Smooth muscle cell (in vitro differentiated cells): ENCODE results near the gene TNFSF13B. TPM values are rescaled to one million over a fixed set of nuclear protein-coding genes. Genes with fewer than 3 reads are reported as not detected.

Experiments used
- DNase-seq: peaks from one replicate; lab custom pipeline; 2025; ENCODE audit not compliant: unreplicated experiment; lab: John Stamatoyannopoulos, UW
- H2AFZ ChIP-seq: fragments of 200-600 bp; sonication (generic); 2 replicates; pipeline ENCODE4 v1.6.0; 2016; ENCODE audit warnings: antibody characterized with exemption, low read depth, mild to moderate bottlenecking
- H3F3A ChIP-seq: fragments of 200-600 bp; sonication (generic); 2 replicates; pipeline ENCODE4 v1.6.0; 2017; ENCODE audit warnings: antibody characterized with exemption, low read depth
- H3K27ac ChIP-seq: fragments of 200-600 bp; sonication (generic); 2 replicates; pipeline ENCODE4 v1.5.1; 2016; ENCODE audit warnings: low read depth, mild to moderate bottlenecking
- H3K27me3 ChIP-seq: fragments of 200-600 bp; sonication (generic); 2 replicates; pipeline ENCODE4 v1.6.1; 2016; ENCODE audit warnings: low read depth, mild to moderate bottlenecking
- H3K36me3 ChIP-seq: fragments of 200-600 bp; sonication (generic); 2 replicates; pipeline ENCODE4 v1.5.1; 2016; ENCODE audit warnings: low read depth
- H3K4me1 ChIP-seq: fragments of 200-600 bp; sonication (generic); 2 replicates; pipeline ENCODE4 v1.5.1; 2016; ENCODE audit warnings: low read depth
- H3K4me2 ChIP-seq: fragments of 200-600 bp; sonication (generic); 2 replicates; pipeline ENCODE4 v1.6.0; 2016; ENCODE audit warnings: mild to moderate bottlenecking
- H3K4me3 ChIP-seq: fragments of 200-600 bp; sonication (generic); 2 replicates; pipeline ENCODE4 v1.5.1; 2016; ENCODE audit warnings: mild to moderate bottlenecking
- H3K79me2 ChIP-seq: fragments of 200-600 bp; sonication (generic); 2 replicates; pipeline ENCODE4 v1.6.0; 2016; ENCODE audit warnings: low read depth, mild to moderate bottlenecking
- H3K9ac ChIP-seq: fragments of 200-600 bp; sonication (generic); 2 replicates; pipeline ENCODE4 v1.6.0; 2016; ENCODE audit warnings: low read depth
- H3K9me3 ChIP-seq: fragments of 200-600 bp; sonication (generic); replicated peaks from 2 replicates; pipeline ENCODE4 v1.5.1; 2016; ENCODE audit warnings: low read depth
- H4K20me1 ChIP-seq: fragments of 200-600 bp; sonication (generic); 2 replicates; pipeline ENCODE4 v1.6.0; 2016; ENCODE audit warnings: low read depth
- CTCF ChIP-seq: fragments of 200-600 bp; sonication (generic); IDR thresholded peaks from 2 replicates; pipeline ENCODE4 v1.5.1; 2017; ENCODE audit warnings: borderline replicate concordance, mild to moderate bottlenecking, antibody characterized with exemption; ENCODE audit not compliant: insufficient read depth, poor library complexity, severe bottlenecking
- WGBS: methylation state at CpG from one replicate; pipeline ENCODE4 v1.1.7; 2016; ENCODE audit warnings: low lambda C conversion rate; 5-methylcytosine and 5-hydroxymethylcytosine counted together
- polyA plus RNA-seq: library from polyadenylated mRNA; unstranded; fragments of >200 nt; fragmentation: Nextera tagmentation; extraction: Ambion mirVana; gene quantifications from 2 replicates; pipeline ENCODE4 v1.2.1, GENCODE V29; 2016
- total RNA-seq: library from RNA; depleted of rRNA; stranded (reverse); fragments of >200 nt; gene quantifications from 2 replicates; pipeline ENCODE4 v1.2.3, GENCODE V29; 2014

The TNFSF13B gene
- total and polyA plus RNA-seq, 2 experiments from 2014 or later = 0.58 to 1.1 TPM

GRCh38 chr13:108322206-108322824 is 52.8 kb downstream of the TNFSF13B start:
- Histone ChIP-seq H4K20me1 (no peaks in the 10 kb centered on the region), H3K4me2 (no peak overlapping the region), H2AFZ (no peak overlapping the region), H3K9me3 (no peaks in the 10 kb centered on the region), H3F3A (no peaks in the 10 kb centered on the region), H3K9ac (no peak overlapping the region), H3K27ac (no peak overlapping the region), H3K27me3 (peaks cover 3% of the 10 kb centered on the region), H3K4me1 (no peaks in the 10 kb centered on the region), H3K36me3 (no peaks in the 10 kb centered on the region), H3K4me3 (no peak overlapping the region), H3K79me2 (no peaks in the 10 kb centered on the region)
- TF ChIP-seq CTCF = peak; percentile 85
- whole genome bisulfite sequencing = 20% methylated on average over 2 of the region's 2 CpGs
- no peak for DNase-seq

- Histone ChIP-seq H3K4me3 (no peak overlapping the region), H2AFZ (no peak overlapping the region), H3K27me3 (peaks cover 3% of the 10 kb centered on the region), H3K9ac (no peak overlapping the region), H3F3A (no peaks in the 10 kb centered on the region), H3K9me3 (no peaks in the 10 kb centered on the region), H3K4me1 (no peaks in the 10 kb centered on the region), H3K36me3 (no peaks in the 10 kb centered on the region), H3K4me2 (no peak overlapping the region), H3K79me2 (no peaks in the 10 kb centered on the region), H4K20me1 (no peaks in the 10 kb centered on the region), H3K27ac (no peak overlapping the region)
- DNase-seq = no peak
- WGBS = 59% methylated on average over 2 of the region's 2 CpGs
- no peak for TF ChIP-seq CTCF
Measured at GRCh38 chr13:108323031-108323430, 53.5 kb downstream of the TNFSF13B start.

GRCh38 chr13:108325863-108326262 is 56.3 kb downstream of the TNFSF13B start:
- no peaks in the 10 kb centered on the region for H3K4me1 ChIP-seq
- no peaks in the 10 kb centered on the region for H3K79me2 ChIP-seq
- H3K4me2 ChIP-seq = no peak overlapping the region
- no peak overlapping the region for H3K27ac ChIP-seq
- H4K20me1 ChIP-seq = no peaks in the 10 kb centered on the region
- peaks cover 7% of the 10 kb centered on the region for H3K27me3 ChIP-seq
- H2AFZ ChIP-seq = no peak overlapping the region
- no peaks in the 10 kb centered on the region for H3K36me3 ChIP-seq
- no peak for DNase-seq
- H3K9ac ChIP-seq = no peak overlapping the region
- no peaks in the 10 kb centered on the region for H3F3A ChIP-seq
- H3K9me3 ChIP-seq = no peaks in the 10 kb centered on the region
- H3K4me3 ChIP-seq = no peak overlapping the region
- TF ChIP-seq CTCF = no peak

GRCh38 chr13:108326309-108326708 is 56.8 kb downstream of the TNFSF13B start:
- no peak overlapping the region for H2AFZ ChIP-seq
- no peaks in the 10 kb centered on the region for H4K20me1 ChIP-seq
- H3K9me3 ChIP-seq = no peaks in the 10 kb centered on the region
- H3K4me3 ChIP-seq = no peak overlapping the region
- no peak overlapping the region for H3K9ac ChIP-seq
- WGBS = 63% methylated on average over 6 of the region's 6 CpGs
- no peak overlapping the region for H3K4me2 ChIP-seq
- peaks cover 6% of the 10 kb centered on the region for H3K27me3 ChIP-seq
- H3K4me1 ChIP-seq = no peaks in the 10 kb centered on the region
- TF ChIP-seq CTCF = no peak
- H3K36me3 ChIP-seq = no peaks in the 10 kb centered on the region
- no peak overlapping the region for H3K27ac ChIP-seq
- H3K79me2 ChIP-seq = no peaks in the 10 kb centered on the region
- no peak for DNase-seq
- no peaks in the 10 kb centered on the region for H3F3A ChIP-seq
